CD8-positive, alpha-beta memory T cell (primary cell): ENCODE results near the gene RNF144B. TPM values are rescaled to one million over a fixed set of nuclear protein-coding genes. Genes with fewer than 3 reads are reported as not detected.

ENCODE experiments used
- CTCF ChIA-PET: fragments of 350-600 bp; sonication (Branson Sonifier 250); formaldehyde crosslinking; loops from one replicate; lab custom pipeline; 2021; ENCODE audit warnings: antibody characterized with exemption; lab: Charles Lee
- POLR2A ChIA-PET: fragments of 350-600 bp; sonication (Branson Sonifier 250); formaldehyde crosslinking; loops from one replicate; lab custom pipeline; 2021; ENCODE audit warnings: antibody characterized with exemption; lab: Charles Lee
- DNase-seq, 5 donors: peaks; one replicate each; pipeline versions ENCODE4 v3.0.0 to v3.0.0-alpha.2; 2020 to 2022; ENCODE audit warnings: mixed read lengths in 1 of 5
- H3K27ac ChIP-seq: one replicate; pipeline ENCODE4 v1.7.0; 2013; ENCODE audit warnings: low read depth, mild to moderate bottlenecking, low read length, moderate library complexity
- H3K27me3 ChIP-seq: 2 replicates; pipeline ENCODE4 v1.7.0; 2013; ENCODE audit warnings: low read length, mild to moderate bottlenecking; ENCODE audit not compliant: insufficient read depth, poor library complexity, severe bottlenecking
- H3K36me3 ChIP-seq: 2 replicates; pipeline ENCODE4 v1.7.0; 2013; ENCODE audit warnings: mild to moderate bottlenecking, low read length, moderate library complexity; ENCODE audit not compliant: insufficient read depth
- H3K4me1 ChIP-seq: 2 replicates; pipeline ENCODE4 v1.7.0; 2013; ENCODE audit warnings: mild to moderate bottlenecking, low read length, moderate library complexity; ENCODE audit not compliant: insufficient read depth
- H3K4me3 ChIP-seq: 2 replicates; pipeline ENCODE4 v1.7.0; 2013; ENCODE audit warnings: mild to moderate bottlenecking, low read length
- H3K9me3 ChIP-seq: 2 replicates; pipeline ENCODE4 v1.7.0; 2013; ENCODE audit warnings: mild to moderate bottlenecking, low read length
- H3K27ac Mint-ChIP-seq, 8 donors: one replicate each; pipeline ENCODE4 v1.8.0; 2020 to 2021; ENCODE audit warnings: mixed read lengths in 8 of 8, mild to moderate bottlenecking in 6 of 8, inconsistent platforms in 3 of 8, moderate library complexity in 3 of 8
- H3K27me3 Mint-ChIP-seq, 2 donors: one replicate each; pipeline ENCODE4 v1.8.0; 2020 to 2021; ENCODE audit warnings: mixed read lengths in 2 of 2, mild to moderate bottlenecking in 1 of 2, moderate library complexity in 1 of 2
- H3K36me3 Mint-ChIP-seq, 3 donors: one replicate each; pipeline ENCODE4 v1.8.0; 2020 to 2021; ENCODE audit warnings: mixed read lengths in 3 of 3, inconsistent platforms in 1 of 3, mild to moderate bottlenecking in 1 of 3
- H3K4me1 Mint-ChIP-seq, 3 donors: one replicate each; pipeline ENCODE4 v1.8.0; 2020 to 2021; ENCODE audit warnings: mixed read lengths in 3 of 3, inconsistent platforms in 1 of 3, mild to moderate bottlenecking in 1 of 3
- H3K4me3 Mint-ChIP-seq, 7 donors: one replicate each; pipeline ENCODE4 v1.8.0; 2020 to 2021; ENCODE audit warnings: mixed read lengths in 7 of 7, mild to moderate bottlenecking in 6 of 7, moderate library complexity in 4 of 7, inconsistent platforms in 2 of 7
- H3K9me3 Mint-ChIP-seq, 5 donors: one replicate each; pipeline ENCODE4 v1.8.0; 2020 to 2022; ENCODE audit warnings: mixed read lengths in 5 of 5, mild to moderate bottlenecking in 3 of 5, moderate library complexity in 2 of 5, inconsistent platforms in 1 of 5
- polyA plus RNA-seq: library from polyadenylated mRNA; unstranded; fragments of 300-500 nt; fragmentation: Illumina TruSeq; gene quantifications from one replicate; pipeline ENCODE4 v1.2.3, GENCODE V29; 2021
- total RNA-seq, 2 experiments: library from RNA; stranded (reverse); gene quantifications; one replicate each; pipeline ENCODE4 v1.2.3, GENCODE V29; 2021

Gene RNF144B
- 1 to 10 TPM in 1 of 2 experiments, under 1 TPM in 1; 0.98 to 1.2 TPM for total RNA-seq
- 1.3 TPM for polyA plus RNA-seq

GRCh38 chr6:18387061-18387721 lies at the start of gene RNF144B:
TSS of gene RNF144B (plus strand) at chr6:18387350. CDS start at chr6:18399535, 12,185 bp downstream.
- Histone ChIP-seq H3K27me3 (no peaks in the 10 kb centered on the region), H3K9me3 (no peaks in the 10 kb centered on the region), H3K4me1 (peaks cover 17% of the 10 kb centered on the region), H3K27ac (no peak within 1 kb of the TSS), H3K36me3 (no peaks in the 10 kb centered on the region), H3K4me3 (peak within 1 kb of the TSS; percentile 85)
- Mint-ChIP-seq H3K4me3 (peak within 1 kb of the TSS; percentile 93 to 100 (median 98)), H3K27me3 (peaks cover 0 to 4% of the 10 kb centered on the region in 2 donors), H3K4me1 (peaks cover 28 to 37% (median 37%) of the 10 kb centered on the region in 3 donors), H3K36me3 (peaks cover 0 to 5% (median 2%) of the 10 kb centered on the region in 3 donors), H3K9me3 (no peaks in the 10 kb centered on the region), H3K27ac (peak within 1 kb of the TSS; percentile 43 to 94 (median 84))
- POLR2A ChIA-PET: interaction anchor here (0.8 kb wide), 1 partner anchor 13 kb away, joined by 3 read pairs; no protein-coding TSS in a partner anchor
- DNase-seq: peak; percentile 24 to 71 (median 53)
- CTCF ChIA-PET: interaction anchor here (0.9 kb wide), 1 partner anchor 14 kb away, joined by 3 read pairs; no protein-coding TSS in a partner anchor

- H3K4me1 ChIP-seq: no peaks in the 10 kb centered on the region
- Mint-ChIP-seq H3K4me1 (no peaks in the 10 kb centered on the region), H3K4me3 (no peak overlapping the region), H3K27ac (no peak overlapping the region), H3K27me3 (peaks cover 6 to 9% of the 10 kb centered on the region in 2 donors), H3K36me3 (peaks cover 0 to 4% (median 0%) of the 10 kb centered on the region in 3 donors), H3K9me3 (peaks cover 0 to 4% (median 0%) of the 10 kb centered on the region in 5 donors)
- no peak for DNase-seq
- H3K36me3 ChIP-seq: no peaks in the 10 kb centered on the region
- POLR2A ChIA-PET: no interaction called here
- H3K4me3 ChIP-seq: no peak overlapping the region
- no peak overlapping the region for H3K27ac ChIP-seq
- no peaks in the 10 kb centered on the region for H3K9me3 ChIP-seq
- H3K27me3 ChIP-seq: no peaks in the 10 kb centered on the region
- CTCF ChIA-PET: no interaction called here
These were observed 47.6 kb upstream of the RNF144B start for GRCh38 chr6:18339599-18339998.

GRCh38 chr6:18340781-18341551 lies 46.2 kb upstream of the RNF144B start:
- no peaks in the 10 kb centered on the region for H3K27me3 ChIP-seq
- ChIA-PET CTCF (no interaction called here), POLR2A (no interaction called here)
- Mint-ChIP-seq H3K27ac (peak overlapping the region in 1 of 8 donors; percentile 63), H3K9me3 (peaks cover 0 to 4% (median 0%) of the 10 kb centered on the region in 5 donors), H3K4me3 (no peak overlapping the region), H3K27me3 (peaks cover 9% of the 10 kb centered on the region in 2 donors), H3K4me1 (no peaks in the 10 kb centered on the region), H3K36me3 (peaks cover 0 to 4% (median 0%) of the 10 kb centered on the region in 3 donors)
- no peak overlapping the region for H3K4me3 ChIP-seq
- no peak overlapping the region for H3K27ac ChIP-seq
- no peaks in the 10 kb centered on the region for H3K4me1 ChIP-seq
- DNase-seq: no peak
- H3K9me3 ChIP-seq: no peaks in the 10 kb centered on the region
- H3K36me3 ChIP-seq: no peaks in the 10 kb centered on the region

- H3K4me3 Mint-ChIP-seq: no peak overlapping the region
- DNase-seq: no peak
- H3K9me3 Mint-ChIP-seq: peaks cover 0 to 4% (median 0%) of the 10 kb centered on the region in 5 donors
- H3K27ac ChIP-seq: no peak overlapping the region
- H3K36me3 Mint-ChIP-seq: peaks cover 0 to 4% (median 0%) of the 10 kb centered on the region in 3 donors
- no peaks in the 10 kb centered on the region for H3K36me3 ChIP-seq
- ChIA-PET CTCF (no interaction called here), POLR2A (no interaction called here)
- H3K4me3 ChIP-seq: no peak overlapping the region
- H3K4me1 ChIP-seq: no peaks in the 10 kb centered on the region
- H3K27me3 Mint-ChIP-seq: peaks cover 9 to 11% of the 10 kb centered on the region in 2 donors
- H3K4me1 Mint-ChIP-seq: no peaks in the 10 kb centered on the region
- H3K27ac Mint-ChIP-seq: no peak overlapping the region
- H3K9me3 ChIP-seq: no peaks in the 10 kb centered on the region
- no peaks in the 10 kb centered on the region for H3K27me3 ChIP-seq
These were observed 44.9 kb upstream of the RNF144B start for GRCh38 chr6:18342223-18342622.

GRCh38 chr6:18343741-18344140 lies 43.4 kb upstream of the RNF144B start:
- H3K27me3 ChIP-seq: no peaks in the 10 kb centered on the region
- H3K27ac Mint-ChIP-seq: no peak overlapping the region
- CTCF ChIA-PET: no interaction called here

GRCh38 chr6:18347021-18347577 lies 40.1 kb upstream of the RNF144B start:
- Histone ChIP-seq H3K36me3 (no peaks in the 10 kb centered on the region), H3K4me3 (no peak overlapping the region), H3K27me3 (no peaks in the 10 kb centered on the region), H3K9me3 (no peaks in the 10 kb centered on the region), H3K27ac (no peak overlapping the region), H3K4me1 (no peaks in the 10 kb centered on the region)
- peaks cover 5 to 34% of the 10 kb centered on the region in 2 donors for H3K27me3 Mint-ChIP-seq
- CTCF ChIA-PET: interaction anchor here (1.1 to 1.3 kb wide), 2 partner anchors 22 to 30 kb away, joined by 3 read pairs; no protein-coding TSS in a partner anchor
- no peak overlapping the region for H3K27ac Mint-ChIP-seq
- H3K4me1 Mint-ChIP-seq: no peaks in the 10 kb centered on the region
- POLR2A ChIA-PET: no interaction called here
- H3K4me3 Mint-ChIP-seq: no peak overlapping the region
- no peaks in the 10 kb centered on the region for H3K9me3 Mint-ChIP-seq
- DNase-seq: no peak
- H3K36me3 Mint-ChIP-seq: no peaks in the 10 kb centered on the region

More at GRCh38 chr6:18343741-18344140, 43.4 kb upstream of the RNF144B start:
- no peaks in the 10 kb centered on the region for H3K36me3 ChIP-seq
- POLR2A ChIA-PET: no interaction called here
- no peak overlapping the region for H3K4me3 ChIP-seq
- no peak overlapping the region for H3K27ac ChIP-seq
- Mint-ChIP-seq H3K4me3 (no peak overlapping the region), H3K9me3 (peaks cover 0 to 4% (median 0%) of the 10 kb centered on the region in 5 donors), H3K36me3 (peaks cover 0 to 4% (median 0%) of the 10 kb centered on the region in 3 donors), H3K4me1 (no peaks in the 10 kb centered on the region), H3K27me3 (peaks cover 11 to 18% of the 10 kb centered on the region in 2 donors)
- DNase-seq: no peak
- no peaks in the 10 kb centered on the region for H3K4me1 ChIP-seq
- no peaks in the 10 kb centered on the region for H3K9me3 ChIP-seq

- Histone ChIP-seq H3K27ac (no peak overlapping the region), H3K4me3 (no peak overlapping the region), H3K4me1 (no peaks in the 10 kb centered on the region), H3K36me3 (no peaks in the 10 kb centered on the region), H3K27me3 (no peaks in the 10 kb centered on the region), H3K9me3 (no peaks in the 10 kb centered on the region)
- H3K27ac Mint-ChIP-seq: no peak overlapping the region
- no peaks in the 10 kb centered on the region for H3K36me3 Mint-ChIP-seq
- CTCF ChIA-PET: interaction anchor here (1.3 kb wide), 1 partner anchor 31 kb away, joined by 3 read pairs; no protein-coding TSS in a partner anchor
- no peak for DNase-seq
- peaks cover 4 to 34% of the 10 kb centered on the region in 2 donors for H3K27me3 Mint-ChIP-seq
- H3K4me1 Mint-ChIP-seq: no peaks in the 10 kb centered on the region
- H3K9me3 Mint-ChIP-seq: no peaks in the 10 kb centered on the region
- POLR2A ChIA-PET: no interaction called here
- H3K4me3 Mint-ChIP-seq: no peak overlapping the region
These were observed 39.3 kb upstream of the RNF144B start for GRCh38 chr6:18347866-18348265.
